K562 (cell line): ENCODE data around the gene PRSS27. TPM values are rescaled to one million over a fixed set of nuclear protein-coding genes. Genes with fewer than 3 reads are reported as not detected.

Experiments
- ADNP ChIP-seq: fragments of 200-800 bp; sonication (Bioruptor generic); IDR thresholded peaks from 2 replicates; pipeline ENCODE4 v1.6.1; 2016; ENCODE audit warnings: missing genetic modification characterization, missing compliant biosample characterization
- ARHGAP35 ChIP-seq: fragments of 450-650 bp; IDR thresholded peaks from 2 replicates; pipeline ENCODE4 v1.6.1; 2018; ENCODE audit not compliant: partially characterized antibody
- EP400 ChIP-seq: fragments of 450-650 bp; IDR thresholded peaks from 2 replicates; pipeline ENCODE4 v1.6.1; 2017; ENCODE audit warnings: antibody characterized with exemption, mild to moderate bottlenecking, moderate library complexity
- GABPA ChIP-seq: fragments of 200-800 bp; sonication (Bioruptor generic); conservative IDR thresholded peaks from 2 replicates; pipeline ENCODE4 v1.6.1; 2016; ENCODE audit warnings: low read depth, missing genetic modification characterization, missing compliant biosample characterization
- PHF20 ChIP-seq: fragments of 450-650 bp; IDR thresholded peaks from 2 replicates; pipeline ENCODE4 v1.6.1; 2018; ENCODE audit not compliant: partially characterized antibody
- PRMT5 ChIP-seq: sonication (generic); formaldehyde crosslinking; IDR thresholded peaks from 2 replicates; pipeline ENCODE4 v1.5.0; 2020; ENCODE audit warnings: missing genetic modification reagents
- RBM22 ChIP-seq: fragments of 200-400 bp; formaldehyde crosslinking; IDR thresholded peaks from 2 replicates; pipeline ENCODE4 v1.6.1; 2018; ENCODE audit warnings: low read length, low read depth; ENCODE audit not compliant: poor library complexity, severe bottlenecking
- RNF2 ChIP-seq: sonication (generic); IDR thresholded peaks from 2 replicates; pipeline ENCODE4 v1.6.1; 2016
- SAFB ChIP-seq: fragments of 200-400 bp; formaldehyde crosslinking; IDR thresholded peaks from 2 replicates; pipeline ENCODE4 v1.6.1; 2017; ENCODE audit warnings: low read depth, low read length, borderline replicate concordance
- SPI1 ChIP-seq: IDR thresholded peaks from 2 replicates; pipeline ENCODE4 v1.6.1; 2011; ENCODE audit warnings: low read depth, low read length, control low read depth, borderline replicate concordance
- SRSF1 ChIP-seq: fragments of 200-400 bp; formaldehyde crosslinking; IDR thresholded peaks from 2 replicates; pipeline ENCODE4 v1.6.1; 2017; ENCODE audit warnings: mild to moderate bottlenecking, low read depth, low read length, moderate library complexity
- WHSC1 ChIP-seq: IDR thresholded peaks from one replicate; pipeline ENCODE4 v1.6.1; 2012; ENCODE audit warnings: low read length, control low read depth, inconsistent platforms
- ZBTB1 ChIP-seq: sonication (generic); formaldehyde crosslinking; IDR thresholded peaks from 2 replicates; pipeline ENCODE4 v1.8.1; 2023; ENCODE audit warnings: missing genetic modification reagents, low read depth, mild to moderate bottlenecking, borderline replicate concordance
- ZNF165 ChIP-seq: fragments of 250-450 bp; sonication (Bioruptor Pico); IDR thresholded peaks from 2 replicates; pipeline ENCODE4 v1.4.0; 2020; ENCODE audit warnings: borderline replicate concordance
- ZNF239 ChIP-seq: fragments of 250-450 bp; sonication (Bioruptor Pico); IDR thresholded peaks from 2 replicates; pipeline ENCODE4 v1.4.0; 2020; ENCODE audit warnings: mild to moderate bottlenecking
- ZNF444 ChIP-seq: fragments of 250-450 bp; sonication (Bioruptor Pico); IDR thresholded peaks from 2 replicates; pipeline ENCODE4 v1.4.0; 2020; ENCODE audit warnings: mild to moderate bottlenecking, moderate library complexity
- ZNF75A ChIP-seq: fragments of 450-650 bp; formaldehyde crosslinking; IDR thresholded peaks from 2 replicates; pipeline ENCODE4 v1.4.0; 2020; ENCODE audit warnings: mild to moderate bottlenecking
- polyA plus RNA-seq, 8 experiments: library from polyadenylated mRNA; depleted of rRNA in 4 of 8; stranded (reverse) in 5 of 8; unstranded in 3 of 8; fragments of >200 nt; fragmentation: Nextera tagmentation in 2 of 8; fragmentation: Illumina TruSeq in 1 of 8; extraction: Ambion mirVana in 2 of 8; extraction: Trizol in 1 of 8; gene quantifications; 2 replicates each; pipeline versions ENCODE4 v1.2.1 to v1.2.3, GENCODE V29; 2011 to 2014; ENCODE audit warnings: inconsistent platforms in 1 of 8, missing spikeins in 1 of 8
- total RNA-seq, 7 experiments: library from RNA; depleted of rRNA in 6 of 7; stranded (reverse); fragments of >200 nt in 6 of 7; fragmentation: Illumina TruSeq in 2 of 7; extraction: Trizol in 2 of 7; gene quantifications; 2 replicates each; pipeline versions ENCODE4 v1.2.1 to v1.2.3, GENCODE V29; 2011 to 2021; ENCODE audit warnings: low replicate concordance in 1 of 7
- TF ChIP-seq, protein P1 (sequence below): sonication (generic); formaldehyde crosslinking; IDR thresholded peaks from 2 replicates; pipeline ENCODE4 v1.8.1; 2023; ENCODE audit warnings: mild to moderate bottlenecking, missing genetic modification reagents, moderate library complexity
- TF ChIP-seq, protein P2 (sequence below): fragments of 250-450 bp; sonication (Bioruptor Pico); IDR thresholded peaks from 2 replicates; pipeline ENCODE4 v1.4.0; 2020
- TF ChIP-seq, protein P3 (sequence below): fragments of 250-450 bp; sonication (Bioruptor Pico); IDR thresholded peaks from 2 replicates; pipeline ENCODE4 v1.5.0; 2020; ENCODE audit warnings: mild to moderate bottlenecking, borderline replicate concordance

The PRSS27 gene
- total and polyA plus RNA-seq, 9 of the 15 experiments (the other 6 are each of a cell fraction or from before 2014, with no cell fraction given) = 0.09 to 0.20 (median 0.17) TPM; not detected in 5

DNA sequence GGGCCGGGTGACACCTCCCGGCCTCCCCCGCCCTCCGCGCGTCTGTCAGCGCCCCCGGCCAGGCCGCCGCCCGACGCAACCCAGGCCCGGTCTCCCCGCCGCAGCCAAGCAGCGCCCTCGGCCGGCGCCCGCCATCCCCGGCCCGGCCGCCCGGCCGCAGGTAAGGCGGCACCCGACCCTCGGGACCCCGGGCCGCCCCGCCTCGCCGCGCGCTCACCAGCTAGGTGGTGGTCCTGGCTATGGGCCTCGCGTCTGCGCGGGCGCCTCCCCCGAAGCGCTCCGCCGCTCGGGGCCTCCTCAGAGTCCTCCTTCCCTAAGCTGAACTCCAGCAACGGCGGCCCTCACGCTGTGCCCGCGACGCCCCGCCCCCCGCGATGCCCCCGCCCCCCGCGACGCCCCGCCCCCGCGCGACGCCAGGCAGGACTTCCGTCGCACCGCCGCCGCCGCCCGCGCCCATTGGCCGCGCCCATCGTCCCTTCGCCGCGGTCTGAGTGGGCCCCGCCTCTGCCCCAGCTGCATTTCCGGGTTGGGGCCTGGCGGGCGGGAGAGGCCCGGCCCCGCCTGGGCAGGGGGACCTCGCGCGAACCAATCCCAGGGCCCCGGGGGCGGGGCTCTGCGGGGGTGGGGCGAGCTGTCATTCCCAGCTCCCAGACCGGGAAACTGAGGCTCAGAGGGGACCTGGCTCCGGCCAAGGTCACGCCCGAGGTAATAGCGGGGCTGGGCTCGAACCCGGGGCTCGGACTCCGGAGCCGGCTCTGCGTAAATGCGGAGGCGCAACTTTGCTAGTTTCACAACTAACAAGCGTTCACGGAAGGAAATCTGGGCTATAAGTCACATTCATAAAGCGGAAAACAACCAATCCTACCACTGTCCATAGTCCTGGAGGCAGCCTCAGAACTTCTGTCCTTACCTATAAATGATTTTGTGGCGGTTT, 46.7 kb downstream of the PRSS27 start (continued):
- TF ChIP-seq SRSF1 = no peak
- TF ChIP-seq RBM22 = no peak
- no peak for TF ChIP-seq ZBTB1
- TF ChIP-seq ZNF444 = no peak
- TF ChIP-seq, protein P1, sequence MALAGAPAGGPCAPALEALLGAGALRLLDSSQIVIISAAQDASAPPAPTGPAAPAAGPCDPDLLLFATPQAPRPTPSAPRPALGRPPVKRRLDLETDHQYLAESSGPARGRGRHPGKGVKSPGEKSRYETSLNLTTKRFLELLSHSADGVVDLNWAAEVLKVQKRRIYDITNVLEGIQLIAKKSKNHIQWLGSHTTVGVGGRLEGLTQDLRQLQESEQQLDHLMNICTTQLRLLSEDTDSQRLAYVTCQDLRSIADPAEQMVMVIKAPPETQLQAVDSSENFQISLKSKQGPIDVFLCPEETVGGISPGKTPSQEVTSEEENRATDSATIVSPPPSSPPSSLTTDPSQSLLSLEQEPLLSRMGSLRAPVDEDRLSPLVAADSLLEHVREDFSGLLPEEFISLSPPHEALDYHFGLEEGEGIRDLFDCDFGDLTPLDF = 0 out of 2 replicates have a peak, but pooled peaks have one; percentile 37
- TF ChIP-seq, protein P2, sequence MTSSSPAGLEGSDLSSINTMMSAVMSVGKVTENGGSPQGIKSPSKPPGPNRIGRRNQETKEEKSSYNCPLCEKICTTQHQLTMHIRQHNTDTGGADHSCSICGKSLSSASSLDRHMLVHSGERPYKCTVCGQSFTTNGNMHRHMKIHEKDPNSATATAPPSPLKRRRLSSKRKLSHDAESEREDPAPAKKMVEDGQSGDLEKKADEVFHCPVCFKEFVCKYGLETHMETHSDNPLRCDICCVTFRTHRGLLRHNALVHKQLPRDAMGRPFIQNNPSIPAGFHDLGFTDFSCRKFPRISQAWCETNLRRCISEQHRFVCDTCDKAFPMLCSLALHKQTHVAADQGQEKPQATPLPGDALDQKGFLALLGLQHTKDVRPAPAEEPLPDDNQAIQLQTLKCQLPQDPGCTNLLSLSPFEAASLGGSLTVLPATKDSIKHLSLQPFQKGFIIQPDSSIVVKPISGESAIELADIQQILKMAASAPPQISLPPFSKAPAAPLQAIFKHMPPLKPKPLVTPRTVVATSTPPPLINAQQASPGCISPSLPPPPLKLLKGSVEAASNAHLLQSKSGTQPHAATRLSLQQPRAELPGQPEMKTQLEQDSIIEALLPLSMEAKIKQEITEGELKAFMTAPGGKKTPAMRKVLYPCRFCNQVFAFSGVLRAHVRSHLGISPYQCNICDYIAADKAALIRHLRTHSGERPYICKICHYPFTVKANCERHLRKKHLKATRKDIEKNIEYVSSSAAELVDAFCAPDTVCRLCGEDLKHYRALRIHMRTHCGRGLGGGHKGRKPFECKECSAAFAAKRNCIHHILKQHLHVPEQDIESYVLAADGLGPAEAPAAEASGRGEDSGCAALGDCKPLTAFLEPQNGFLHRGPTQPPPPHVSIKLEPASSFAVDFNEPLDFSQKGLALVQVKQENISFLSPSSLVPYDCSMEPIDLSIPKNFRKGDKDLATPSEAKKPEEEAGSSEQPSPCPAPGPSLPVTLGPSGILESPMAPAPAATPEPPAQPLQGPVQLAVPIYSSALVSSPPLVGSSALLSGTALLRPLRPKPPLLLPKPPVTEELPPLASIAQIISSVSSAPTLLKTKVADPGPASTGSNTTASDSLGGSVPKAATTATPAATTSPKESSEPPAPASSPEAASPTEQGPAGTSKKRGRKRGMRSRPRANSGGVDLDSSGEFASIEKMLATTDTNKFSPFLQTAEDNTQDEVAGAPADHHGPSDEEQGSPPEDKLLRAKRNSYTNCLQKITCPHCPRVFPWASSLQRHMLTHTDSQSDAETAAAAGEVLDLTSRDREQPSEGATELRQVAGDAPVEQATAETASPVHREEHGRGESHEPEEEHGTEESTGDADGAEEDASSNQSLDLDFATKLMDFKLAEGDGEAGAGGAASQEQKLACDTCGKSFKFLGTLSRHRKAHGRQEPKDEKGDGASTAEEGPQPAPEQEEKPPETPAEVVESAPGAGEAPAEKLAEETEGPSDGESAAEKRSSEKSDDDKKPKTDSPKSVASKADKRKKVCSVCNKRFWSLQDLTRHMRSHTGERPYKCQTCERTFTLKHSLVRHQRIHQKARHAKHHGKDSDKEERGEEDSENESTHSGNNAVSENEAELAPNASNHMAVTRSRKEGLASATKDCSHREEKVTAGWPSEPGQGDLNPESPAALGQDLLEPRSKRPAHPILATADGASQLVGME (CRISPR knock-in tag) = no peak
- TF ChIP-seq WHSC1 = no peak
- no peak for TF ChIP-seq EP400
- no peak for TF ChIP-seq ZNF165 (CRISPR knock-in tag)
- TF ChIP-seq ZNF239 (CRISPR knock-in tag) = no peak
- TF ChIP-seq GABPA (tag) = peak; percentile 95
- no peak for TF ChIP-seq RNF2
- no peak for TF ChIP-seq SAFB
- no peak for TF ChIP-seq PHF20
- TF ChIP-seq ADNP (tag) = no peak
- TF ChIP-seq PRMT5 (CRISPR knock-in tag) = no peak
- TF ChIP-seq, protein P3, sequence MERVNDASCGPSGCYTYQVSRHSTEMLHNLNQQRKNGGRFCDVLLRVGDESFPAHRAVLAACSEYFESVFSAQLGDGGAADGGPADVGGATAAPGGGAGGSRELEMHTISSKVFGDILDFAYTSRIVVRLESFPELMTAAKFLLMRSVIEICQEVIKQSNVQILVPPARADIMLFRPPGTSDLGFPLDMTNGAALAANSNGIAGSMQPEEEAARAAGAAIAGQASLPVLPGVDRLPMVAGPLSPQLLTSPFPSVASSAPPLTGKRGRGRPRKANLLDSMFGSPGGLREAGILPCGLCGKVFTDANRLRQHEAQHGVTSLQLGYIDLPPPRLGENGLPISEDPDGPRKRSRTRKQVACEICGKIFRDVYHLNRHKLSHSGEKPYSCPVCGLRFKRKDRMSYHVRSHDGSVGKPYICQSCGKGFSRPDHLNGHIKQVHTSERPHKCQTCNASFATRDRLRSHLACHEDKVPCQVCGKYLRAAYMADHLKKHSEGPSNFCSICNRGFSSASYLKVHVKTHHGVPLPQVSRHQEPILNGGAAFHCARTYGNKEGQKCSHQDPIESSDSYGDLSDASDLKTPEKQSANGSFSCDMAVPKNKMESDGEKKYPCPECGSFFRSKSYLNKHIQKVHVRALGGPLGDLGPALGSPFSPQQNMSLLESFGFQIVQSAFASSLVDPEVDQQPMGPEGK (CRISPR knock-in tag) = no peak
- TF ChIP-seq SPI1 = no peak
- no peak for TF ChIP-seq ZNF75A (CRISPR knock-in tag)
- no peak for TF ChIP-seq ARHGAP35
